Measurements from ENCODE around the gene EBNA1BP2.
"Not testable (repeated sequence)": the region's sequence is repeated elsewhere in the genome, so short reads cannot be mapped to it uniquely, and the experiment has no call there.

EBNA1BP2 gene

GRCh38 chr1:43171876-43172526 lies at the start of gene EBNA1BP2, which contains the start of gene CFAP57:
Gene EBNA1BP2 (minus strand): TSS chr1:43172290. CDS start chr1:43172118, 172 bp downstream.
Gene CFAP57 (plus strand): TSS chr1:43172330. CDS start chr1:43172754, 424 bp downstream.
- CTCF ChIA-PET, result interaction anchor here (1.0 to 1.3 kb wide), 2 partner anchors 258 to 259 kb away, joined by 3 read pairs; no protein-coding TSS in a partner anchor
- H3K4me3 ChIP-seq (ENCODE audit: low read depth, low read length), result peak within 1 kb of the TSS; percentile 95
- peak; percentile 52 for DNase-seq (ENCODE audit: low read depth, low spot score)
- TF ChIP-seq CTCF (IDR thresholded peaks at IDR 0.05; ENCODE audit: insufficient read depth, low read length, missing control alignments), result no peak
- POLR2A ChIA-PET, result interaction anchor here (1.5 kb wide), 1 partner anchor 35 kb away, joined by 6 read pairs; no protein-coding TSS in a partner anchor

DNA sequence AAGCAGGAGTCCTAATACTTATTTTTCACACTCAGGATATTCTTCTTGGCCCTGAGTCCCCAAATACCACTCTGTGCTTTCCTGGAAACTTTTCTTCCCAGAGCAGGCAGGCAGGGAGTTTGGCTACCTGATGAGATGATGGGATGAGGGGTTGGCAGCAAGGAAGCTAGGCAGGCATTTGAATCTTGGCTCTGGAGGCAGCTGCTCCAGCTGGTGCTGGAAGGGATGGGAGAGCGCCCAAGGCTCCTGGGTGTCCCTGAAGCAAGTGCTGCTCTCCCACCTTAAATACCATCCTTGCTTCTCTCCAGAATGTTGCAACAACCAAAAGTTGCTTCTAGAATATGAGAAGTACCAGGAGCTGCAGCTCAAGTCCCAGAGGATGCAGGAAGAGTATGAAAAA lies 49.7 kb upstream of the EBNA1BP2 start:
- ChIA-PET CTCF (interaction anchor here (1.1 kb wide), 1 partner anchor 132 kb away, joined by 3 read pairs; no protein-coding TSS in a partner anchor), POLR2A (no interaction called here)
- no peak for TF ChIP-seq CTCF (IDR thresholded peaks at IDR 0.05; ENCODE audit: insufficient read depth, low read length, missing control alignments)

GRCh38 chr1:43220905-43221778 lies 49.1 kb upstream of the EBNA1BP2 start:
- TF ChIP-seq CTCF (IDR thresholded peaks at IDR 0.05; ENCODE audit: insufficient read depth, low read length, missing control alignments), result no peak
- POLR2A ChIA-PET, result no interaction called here
- CTCF ChIA-PET, result interaction anchor here (0.7 to 1.1 kb wide), 2 partner anchors 11 to 133 kb away, joined by 3 read pairs; no protein-coding TSS in a partner anchor
- H3K4me3 ChIP-seq (ENCODE audit: low read depth, low read length), result no peak overlapping the region
- DNase-seq (ENCODE audit: low read depth, low spot score), result no peak

More for the DNA sequence above, 49.7 kb upstream of the EBNA1BP2 start:
- no peak for DNase-seq (ENCODE audit: low read depth, low spot score)
- no peak overlapping the region for H3K4me3 ChIP-seq (ENCODE audit: low read depth, low read length)

DNA sequence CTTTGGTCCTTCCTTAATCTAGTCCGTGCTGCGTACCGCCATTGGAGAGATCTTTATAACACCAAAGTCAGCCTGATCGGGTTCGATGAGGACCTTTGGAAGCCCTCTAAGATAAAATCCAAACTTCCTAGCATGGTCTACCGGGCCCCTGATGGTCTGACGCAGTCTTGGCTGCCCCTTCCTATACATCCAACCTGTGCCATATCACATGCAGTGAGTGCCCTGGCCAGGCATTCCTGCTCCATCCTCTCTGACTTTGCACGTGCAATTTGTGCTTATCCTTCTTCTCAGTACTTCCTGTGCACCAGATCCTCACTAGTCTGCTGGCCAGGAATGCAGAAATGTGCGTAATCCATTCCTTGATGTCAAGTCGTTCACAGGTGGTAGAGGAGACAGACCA lies 45.7 kb upstream of the EBNA1BP2 start:
- no peak for DNase-seq (ENCODE audit: low read depth, low spot score)
- ChIA-PET POLR2A (no interaction called here), CTCF (no interaction called here)
- no peak overlapping the region for H3K4me3 ChIP-seq (ENCODE audit: low read depth, low read length)
- TF ChIP-seq CTCF (IDR thresholded peaks at IDR 0.05; ENCODE audit: insufficient read depth, low read length, missing control alignments), result no peak

GRCh38 chr1:43214501-43215444 lies 42.7 kb upstream of the EBNA1BP2 start:
- DNase-seq (ENCODE audit: low read depth, low spot score), result no peak
- CTCF ChIA-PET, result interaction anchor here (1.5 to 3.8 kb wide), 3 partner anchors 11 to 301 kb away, joined by 5 to 43 read pairs (median 9); no protein-coding TSS in a partner anchor
- POLR2A ChIA-PET, result no interaction called here
- no peak overlapping the region for H3K4me3 ChIP-seq (ENCODE audit: low read depth, low read length)
- TF ChIP-seq CTCF (IDR thresholded peaks at IDR 0.05; ENCODE audit: insufficient read depth, low read length, missing control alignments), result no peak

DNA sequence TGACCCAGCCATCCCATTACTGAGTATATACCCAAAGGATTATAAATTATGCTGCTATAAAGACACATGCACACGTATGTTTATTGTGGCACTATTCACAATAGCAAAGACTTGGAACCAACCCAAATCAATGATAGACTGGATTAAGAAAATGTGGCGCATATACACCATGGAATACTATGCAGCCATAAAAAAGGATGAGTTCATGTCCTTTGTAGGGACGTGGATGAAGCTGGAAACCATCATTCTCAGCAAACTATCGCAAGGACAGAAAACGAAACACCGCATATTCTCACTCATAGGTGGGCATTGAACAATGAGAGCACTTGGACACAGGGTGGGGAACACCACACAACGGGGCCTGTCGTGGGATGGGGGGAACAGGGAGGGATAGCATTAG lies 36.2 kb upstream of the EBNA1BP2 start:
- H3K4me3 ChIP-seq (ENCODE audit: low read depth, low read length); POLR2A ChIA-PET; DNase-seq (ENCODE audit: low read depth, low spot score): not testable (repeated sequence)
- CTCF ChIA-PET, result interaction anchor here (1.1 to 1.2 kb wide), 2 partner anchors 18 to 22 kb away, joined by 4 read pairs; no protein-coding TSS in a partner anchor

All from AG04449 (cell line).